ENCODE results near the gene MRPS14. TPM values are rescaled to one million over a fixed set of nuclear protein-coding genes. Genes with fewer than 3 reads are reported as not detected.

The MRPS14 gene
- polyA plus RNA-seq, 1 donor from 2014 or later, result 49.5 TPM

- Histone ChIP-seq H3K79me2 (replicated peaks; ENCODE audit: insufficient read depth, low read length) (no peaks in the 10 kb centered on the region), H3K9ac (ENCODE audit: low read length) (no peak overlapping the region), H3K9me3 (ENCODE audit: low read length) (no peaks in the 10 kb centered on the region), H3K9me2 (ENCODE audit: insufficient read depth, low read length) (no peaks in the 10 kb centered on the region), H3K4me2 (ENCODE audit: low read length) (no peak overlapping the region), H3K27ac (ENCODE audit: low read length) (no peak overlapping the region), H4K20me1 (ENCODE audit: insufficient read depth) (no peaks in the 10 kb centered on the region), H2AFZ (ENCODE audit: low read depth, low read length) (no peak overlapping the region), H3K27me3 (ENCODE audit: insufficient read depth, low read depth, low read length) (no peaks in the 10 kb centered on the region), H3K4me3 (ENCODE audit: low read length) (no peak overlapping the region), H3F3A (ENCODE audit: insufficient read depth, low read length, poor library complexity, severe bottlenecking) (no peaks in the 10 kb centered on the region), H3K36me3 (ENCODE audit: insufficient read depth, low read length) (peaks cover 7% of the 10 kb centered on the region)
- TF ChIP-seq EZH2 (IDR thresholded peaks at IDR 0.05; ENCODE audit: borderline replicate concordance, insufficient read depth, low read length, poor library complexity, severe bottlenecking), result no peak
- no peak for TF ChIP-seq SMC3 (conservative IDR thresholded peaks at IDR 0.05; ENCODE audit: poor library complexity)
- TF ChIP-seq EP300 (conservative IDR thresholded peaks at IDR 0.05; ENCODE audit: poor library complexity, severe bottlenecking), result no peak
- TF ChIP-seq, protein P1, sequence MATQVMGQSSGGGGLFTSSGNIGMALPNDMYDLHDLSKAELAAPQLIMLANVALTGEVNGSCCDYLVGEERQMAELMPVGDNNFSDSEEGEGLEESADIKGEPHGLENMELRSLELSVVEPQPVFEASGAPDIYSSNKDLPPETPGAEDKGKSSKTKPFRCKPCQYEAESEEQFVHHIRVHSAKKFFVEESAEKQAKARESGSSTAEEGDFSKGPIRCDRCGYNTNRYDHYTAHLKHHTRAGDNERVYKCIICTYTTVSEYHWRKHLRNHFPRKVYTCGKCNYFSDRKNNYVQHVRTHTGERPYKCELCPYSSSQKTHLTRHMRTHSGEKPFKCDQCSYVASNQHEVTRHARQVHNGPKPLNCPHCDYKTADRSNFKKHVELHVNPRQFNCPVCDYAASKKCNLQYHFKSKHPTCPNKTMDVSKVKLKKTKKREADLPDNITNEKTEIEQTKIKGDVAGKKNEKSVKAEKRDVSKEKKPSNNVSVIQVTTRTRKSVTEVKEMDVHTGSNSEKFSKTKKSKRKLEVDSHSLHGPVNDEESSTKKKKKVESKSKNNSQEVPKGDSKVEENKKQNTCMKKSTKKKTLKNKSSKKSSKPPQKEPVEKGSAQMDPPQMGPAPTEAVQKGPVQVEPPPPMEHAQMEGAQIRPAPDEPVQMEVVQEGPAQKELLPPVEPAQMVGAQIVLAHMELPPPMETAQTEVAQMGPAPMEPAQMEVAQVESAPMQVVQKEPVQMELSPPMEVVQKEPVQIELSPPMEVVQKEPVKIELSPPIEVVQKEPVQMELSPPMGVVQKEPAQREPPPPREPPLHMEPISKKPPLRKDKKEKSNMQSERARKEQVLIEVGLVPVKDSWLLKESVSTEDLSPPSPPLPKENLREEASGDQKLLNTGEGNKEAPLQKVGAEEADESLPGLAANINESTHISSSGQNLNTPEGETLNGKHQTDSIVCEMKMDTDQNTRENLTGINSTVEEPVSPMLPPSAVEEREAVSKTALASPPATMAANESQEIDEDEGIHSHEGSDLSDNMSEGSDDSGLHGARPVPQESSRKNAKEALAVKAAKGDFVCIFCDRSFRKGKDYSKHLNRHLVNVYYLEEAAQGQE (IDR thresholded peaks at IDR 0.05; ENCODE audit: borderline replicate concordance), result no peak
- no peak for TF ChIP-seq TAF1 (IDR thresholded peaks at IDR 0.05; ENCODE audit: low read depth)
- TF ChIP-seq RAD21 (conservative IDR thresholded peaks at IDR 0.05), result no peak
Measured at GRCh38 chr1:174968750-174969244, 54.4 kb downstream of the MRPS14 start.

DNA sequence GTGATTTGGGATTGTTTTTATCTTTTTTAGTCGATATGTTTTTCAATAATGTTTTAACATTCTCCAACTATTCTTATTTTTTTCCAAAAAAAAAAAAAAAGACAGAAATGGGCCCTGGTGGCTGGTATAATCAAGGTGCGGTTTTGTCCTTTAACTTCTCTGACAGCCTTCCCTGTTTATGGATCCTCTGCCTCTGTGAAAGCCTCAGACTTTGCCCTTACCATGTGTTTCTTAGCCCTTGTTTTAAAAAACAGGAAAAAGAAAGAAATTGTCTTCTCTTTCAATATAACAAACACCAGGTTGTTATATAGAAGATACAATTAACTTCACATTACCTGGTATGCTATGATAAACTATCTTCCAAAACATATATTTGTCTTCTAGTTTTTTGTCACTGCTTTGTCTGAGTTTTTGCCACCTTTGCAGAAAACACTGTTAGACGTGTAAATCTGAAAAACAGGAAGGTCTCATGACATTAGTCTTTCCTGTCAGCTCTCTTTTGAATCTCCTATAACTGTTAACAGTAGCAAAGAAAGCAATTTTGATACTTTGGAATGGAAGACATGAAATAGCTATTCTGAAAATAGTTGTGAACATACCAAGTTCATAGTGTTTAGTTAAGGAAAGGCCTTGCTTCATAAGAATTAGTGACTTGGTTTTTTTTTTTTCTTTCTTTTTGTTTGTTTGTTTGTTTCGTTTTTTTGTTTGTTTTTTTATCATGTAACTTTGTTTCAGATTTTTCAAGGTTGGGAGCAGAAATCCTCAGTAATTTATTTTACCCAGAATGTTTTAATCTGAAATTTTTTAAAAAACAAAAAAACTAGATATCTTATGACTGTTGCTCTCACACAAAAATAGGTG lies 55.1 kb downstream of the MRPS14 start:
- Histone ChIP-seq H3K9me2 (ENCODE audit: insufficient read depth, low read length) (no peaks in the 10 kb centered on the region), H3K9ac (ENCODE audit: low read length) (no peak overlapping the region), H3F3A (ENCODE audit: insufficient read depth, low read length, poor library complexity, severe bottlenecking) (no peaks in the 10 kb centered on the region), H3K4me3 (ENCODE audit: low read length) (no peak overlapping the region), H3K36me3 (ENCODE audit: insufficient read depth, low read length) (peaks cover 7% of the 10 kb centered on the region), H2AFZ (ENCODE audit: low read depth, low read length) (no peak overlapping the region), H3K27me3 (ENCODE audit: insufficient read depth, low read depth, low read length) (no peaks in the 10 kb centered on the region), H3K9me3 (ENCODE audit: low read length) (no peaks in the 10 kb centered on the region), H3K4me2 (ENCODE audit: low read length) (no peak overlapping the region), H3K27ac (ENCODE audit: low read length) (no peak overlapping the region), H4K20me1 (ENCODE audit: insufficient read depth) (no peaks in the 10 kb centered on the region), H3K79me2 (replicated peaks; ENCODE audit: insufficient read depth, low read length) (no peaks in the 10 kb centered on the region)
- TF ChIP-seq SMC3 (conservative IDR thresholded peaks at IDR 0.05; ENCODE audit: poor library complexity) (no peak), MXI1 (conservative IDR thresholded peaks at IDR 0.05; ENCODE audit: poor library complexity, severe bottlenecking) (no peak), EP300 (conservative IDR thresholded peaks at IDR 0.05; ENCODE audit: poor library complexity, severe bottlenecking) (no peak), TAF1 (IDR thresholded peaks at IDR 0.05; ENCODE audit: low read depth) (no peak)
- TF ChIP-seq, protein P1 (IDR thresholded peaks at IDR 0.05; ENCODE audit: borderline replicate concordance), result no peak

Measured in neural cell (in vitro differentiated cells).